GM19351 (cell line): ENCODE results near the gene IQGAP3.
"Not testable (repeated sequence)": the region's sequence is repeated elsewhere in the genome, so short reads cannot be mapped to it uniquely, and the experiment has no call there.

ENCODE experiments used
- ATAC-seq: cut with Tn5 transposase; IDR thresholded peaks from one replicate; pipeline ENCODE4 v1.9.1; 2021; ENCODE audit warnings: mild to moderate bottlenecking, moderate library complexity; ENCODE audit not compliant: unreplicated experiment

The IQGAP3 gene

GRCh38 chr1:156571261-156571852 is 1.0 kb downstream of the IQGAP3 start:
- ATAC-seq = no peak

GRCh38 chr1:156566436-156566835 is 5.9 kb downstream of the IQGAP3 start:
- no peak for ATAC-seq

- ATAC-seq = no peak
Measured at GRCh38 chr1:156565519-156565918, 6.8 kb downstream of the IQGAP3 start.

GRCh38 chr1:156560585-156561163 is 11.7 kb downstream of the IQGAP3 start:
- ATAC-seq = no peak

GRCh38 chr1:156559797-156560385 is 12.5 kb downstream of the IQGAP3 start:
- ATAC-seq = no peak

- no peak for ATAC-seq
Measured at GRCh38 chr1:156559086-156559796, 13.1 kb downstream of the IQGAP3 start.

GRCh38 chr1:156556354-156556753 is 16.0 kb downstream of the IQGAP3 start:
- ATAC-seq = no peak

GRCh38 chr1:156555715-156556114 is 16.6 kb downstream of the IQGAP3 start:
- no peak for ATAC-seq

- no peak for ATAC-seq
Measured at GRCh38 chr1:156554971-156555370, 17.4 kb downstream of the IQGAP3 start.

GRCh38 chr1:156553860-156554485 is 18.4 kb downstream of the IQGAP3 start:
- no peak for ATAC-seq

GRCh38 chr1:156552937-156553336 is 19.4 kb downstream of the IQGAP3 start:
- ATAC-seq = not testable (repeated sequence)

- ATAC-seq = no peak
Measured at GRCh38 chr1:156552518-156552917, 19.8 kb downstream of the IQGAP3 start.

GRCh38 chr1:156551869-156552268 is 20.5 kb downstream of the IQGAP3 start:
- ATAC-seq = no peak

GRCh38 chr1:156551066-156551643 is 21.2 kb downstream of the IQGAP3 start:
- no peak for ATAC-seq

GRCh38 chr1:156550346-156550745 is 22.0 kb downstream of the IQGAP3 start:
- no peak for ATAC-seq

- ATAC-seq = no peak
Measured at GRCh38 chr1:156549831-156550230, 22.5 kb downstream of the IQGAP3 start.

- no peak for ATAC-seq
Measured at GRCh38 chr1:156549390-156549789, 23.0 kb downstream of the IQGAP3 start.

GRCh38 chr1:156547982-156548381 is 24.4 kb downstream of the IQGAP3 start:
- no peak for ATAC-seq

- no peak for ATAC-seq
Measured at GRCh38 chr1:156547434-156547833, 24.9 kb downstream of the IQGAP3 start.

GRCh38 chr1:156546267-156546666 is 26.1 kb downstream of the IQGAP3 start:
- no peak for ATAC-seq

GRCh38 chr1:156544592-156545102 is 27.7 kb downstream of the IQGAP3 start:
- ATAC-seq = no peak
